Measurements from ENCODE around the gene AGAP3.

The AGAP3 gene

GRCh38 chr7:151129117-151129959 lies 43.1 kb downstream of the AGAP3 start:
- Histone ChIP-seq H3K36me3 (peaks cover 26 to 97% (median 76%) of the 10 kb centered on the region in 11 experiments), H3K27me3 (no peaks in the 10 kb centered on the region), H3K4me1 (peaks cover 0 to 33% (median 12%) of the 10 kb centered on the region in 10 experiments; a peak in 12 of 20 replicates), H3K4me3 (no peak overlapping the region), H4K20me1 (peaks cover 15 to 98% (median 59%) of the 10 kb centered on the region in 11 experiments; a peak in 21 of 22 replicates), H3K9ac (no peak overlapping the region), H3K4me2 (peak overlapping the region in 6 of 11 experiments; percentile 13 to 42 (median 34); a peak in 10 of 22 replicates), H3K27ac (no peak overlapping the region), H3K9me3 (replicated peaks in 1 of 11) (no peaks in the 10 kb centered on the region)
- TF ChIP-seq Cebpa-rat (IDR thresholded peaks at IDR 0.05) = no peak

GRCh38 chr7:151129960-151130591 lies 43.8 kb downstream of the AGAP3 start:
- Histone ChIP-seq H3K9ac (0 out of 22 replicates have a peak overlapping the region, but pooled peaks of 1 of the 11 experiments have one; percentile 13), H3K27me3 (no peaks in the 10 kb centered on the region), H3K9me3 (replicated peaks in 1 of 11) (no peaks in the 10 kb centered on the region), H3K4me1 (peaks cover 0 to 29% (median 10%) of the 10 kb centered on the region in 10 experiments; a peak in 12 of 20 replicates), H3K4me3 (no peak overlapping the region), H3K27ac (no peak overlapping the region), H3K36me3 (peaks cover 23 to 97% (median 76%) of the 10 kb centered on the region in 11 experiments; a peak in 19 of 22 replicates), H3K4me2 (peak overlapping the region in 6 of 11 experiments; percentile 13 to 42 (median 34); a peak in 10 of 22 replicates), H4K20me1 (peaks cover 10 to 98% (median 55%) of the 10 kb centered on the region in 11 experiments; a peak in 20 of 22 replicates)
- TF ChIP-seq Cebpa-rat (IDR thresholded peaks at IDR 0.05) = no peak

GRCh38 chr7:151130741-151131157 lies 44.5 kb downstream of the AGAP3 start:
- Histone ChIP-seq H3K27ac (no peak overlapping the region), H4K20me1 (peaks cover 10 to 98% (median 54%) of the 10 kb centered on the region in 11 experiments; a peak in 20 of 22 replicates), H3K9me3 (replicated peaks in 1 of 11) (no peaks in the 10 kb centered on the region), H3K4me1 (peaks cover 0 to 27% (median 9%) of the 10 kb centered on the region in 10 experiments; a peak in 12 of 20 replicates), H3K4me2 (peak overlapping the region in 3 of 11 experiments; percentile 28 to 34 (median 33); a peak in 1 of 22 replicates), H3K27me3 (no peaks in the 10 kb centered on the region), H3K4me3 (no peak overlapping the region), H3K9ac (no peak overlapping the region), H3K36me3 (peaks cover 28 to 97% (median 76%) of the 10 kb centered on the region in 11 experiments; a peak in 20 of 22 replicates)
- TF ChIP-seq Cebpa-rat (IDR thresholded peaks at IDR 0.05) = no peak

DNA sequence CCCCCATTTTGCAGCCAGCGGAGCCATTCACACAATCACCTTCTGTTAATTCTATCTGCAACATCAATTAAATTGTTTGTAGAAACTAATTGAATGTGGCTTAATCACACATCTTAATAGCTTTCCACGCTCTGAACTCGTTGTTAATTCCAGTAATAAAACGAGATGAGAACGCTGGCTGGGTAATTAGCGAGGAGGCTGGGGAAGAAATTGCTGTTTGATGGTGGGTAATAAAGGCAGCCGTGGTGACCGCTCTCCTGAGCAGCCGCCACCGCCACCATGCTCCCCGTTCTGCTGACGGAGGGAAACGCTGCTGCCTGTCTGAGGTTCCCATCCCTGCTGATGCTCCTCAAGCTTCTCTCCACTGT lies 44.9 kb downstream of the AGAP3 start:
- H3K27me3 ChIP-seq = no peaks in the 10 kb centered on the region
- H3K4me1 ChIP-seq = peaks cover 0 to 27% (median 9%) of the 10 kb centered on the region in 10 experiments; a peak in 12 of 20 replicates
- peaks cover 10 to 98% (median 50%) of the 10 kb centered on the region in 11 experiments; a peak in 20 of 22 replicates for H4K20me1 ChIP-seq
- H3K9ac ChIP-seq = peak overlapping the region in 1 of 11 experiments; percentile 24; a peak in 2 of 22 replicates
- H3K4me2 ChIP-seq = 0 out of 22 replicates have a peak overlapping the region, but pooled peaks of 3 of the 11 experiments have one; percentile 11 to 25 (median 21)
- H3K4me3 ChIP-seq = no peak overlapping the region
- H3K9me3 ChIP-seq (replicated peaks in 1 of 11) = no peaks in the 10 kb centered on the region
- TF ChIP-seq Cebpa-rat (IDR thresholded peaks at IDR 0.05) = no peak
- no peak overlapping the region for H3K27ac ChIP-seq
- H3K36me3 ChIP-seq = peaks cover 28 to 97% (median 76%) of the 10 kb centered on the region in 11 experiments; a peak in 20 of 22 replicates

GRCh38 chr7:151131592-151132293 lies 45.5 kb downstream of the AGAP3 start:
- H3K4me2 ChIP-seq = peak overlapping the region in 3 of 11 experiments; percentile 11 to 25 (median 21); a peak in 2 of 22 replicates
- no peak overlapping the region for H3K27ac ChIP-seq
- no peaks in the 10 kb centered on the region for H3K9me3 ChIP-seq (replicated peaks in 1 of 11)
- H3K4me1 ChIP-seq = peaks cover 0 to 27% (median 9%) of the 10 kb centered on the region in 10 experiments; a peak in 12 of 20 replicates
- TF ChIP-seq Cebpa-rat (IDR thresholded peaks at IDR 0.05) = no peak
- peak overlapping the region in 1 of 11 experiments; percentile 24; a peak in 2 of 22 replicates for H3K9ac ChIP-seq
- H3K27me3 ChIP-seq = no peaks in the 10 kb centered on the region
- peaks cover 10 to 99% (median 48%) of the 10 kb centered on the region in 11 experiments; a peak in 20 of 22 replicates for H4K20me1 ChIP-seq
- no peak overlapping the region for H3K4me3 ChIP-seq
- H3K36me3 ChIP-seq = peaks cover 28 to 99% (median 81%) of the 10 kb centered on the region in 11 experiments; a peak in 20 of 22 replicates

- peaks cover 10 to 99% (median 40%) of the 10 kb centered on the region in 11 experiments; a peak in 19 of 22 replicates for H4K20me1 ChIP-seq
- H3K9me3 ChIP-seq (replicated peaks in 1 of 11) = no peaks in the 10 kb centered on the region
- 0 out of 22 replicates have a peak overlapping the region, but pooled peaks of 1 of the 11 experiments have one; percentile 9 for H3K9ac ChIP-seq
- H3K4me3 ChIP-seq = no peak overlapping the region
- peaks cover 0 to 21% (median 8%) of the 10 kb centered on the region in 10 experiments; a peak in 12 of 20 replicates for H3K4me1 ChIP-seq
- TF ChIP-seq Cebpa-rat (IDR thresholded peaks at IDR 0.05) = no peak
- H3K36me3 ChIP-seq = peaks cover 28 to 99% (median 86%) of the 10 kb centered on the region in 11 experiments; a peak in 20 of 22 replicates
- H3K4me2 ChIP-seq = no peak overlapping the region
- H3K27ac ChIP-seq = no peak overlapping the region
- H3K27me3 ChIP-seq = no peaks in the 10 kb centered on the region
Observed at GRCh38 chr7:151132461-151133205, 46.4 kb downstream of the AGAP3 start.

- peaks cover 27 to 99% (median 80%) of the 10 kb centered on the region in 11 experiments; a peak in 20 of 22 replicates for H3K36me3 ChIP-seq
- no peaks in the 10 kb centered on the region for H3K9me3 ChIP-seq (replicated peaks in 1 of 11)
- no peak overlapping the region for H3K27ac ChIP-seq
- no peak overlapping the region for H3K4me2 ChIP-seq
- H3K4me1 ChIP-seq = peaks cover 0 to 21% (median 8%) of the 10 kb centered on the region in 10 experiments; a peak in 12 of 20 replicates
- no peak overlapping the region for H3K4me3 ChIP-seq
- TF ChIP-seq Cebpa-rat (IDR thresholded peaks at IDR 0.05) = no peak
- H3K9ac ChIP-seq = no peak overlapping the region
- no peaks in the 10 kb centered on the region for H3K27me3 ChIP-seq
- peaks cover 10 to 99% (median 32%) of the 10 kb centered on the region in 11 experiments; a peak in 19 of 22 replicates for H4K20me1 ChIP-seq
Observed at GRCh38 chr7:151133266-151133985, 47.2 kb downstream of the AGAP3 start.

All from BLaER1 treated with 17β-estradiol and CSF1 and Interleukin-3, amounts not matched to agents 10 nM and 100 nM (cell line).